K562 (cell line): ENCODE measurements around the gene OLFML2B. TPM values are rescaled to one million over a fixed set of nuclear protein-coding genes. Genes with fewer than 3 reads are reported as not detected.
A peak's percentile ranks its signal among the peaks of the same experiment; 100 is the strongest.
"Not testable (repeated sequence)": the region's sequence is repeated elsewhere in the genome, so short reads cannot be mapped to it uniquely, and the experiment has no call there.

ENCODE experiments used
- ATAC-seq: fragments of 200-7000 bp; cut with Tn5 transposase; 3 replicates; pipeline ENCODE4 v1.9.1; 2020; ENCODE audit warnings: moderate library complexity
- BruUV-seq: library from RNA; stranded (reverse); fragments of 400-500 nt; replicated peaks from 2 replicates; lab custom pipeline; 2021; lab: Mats Ljungman, UMichigan
- CTCF ChIA-PET: fragments of 300-600 bp; formaldehyde crosslinking; extraction: SDS; loops from one replicate; lab custom pipeline; 2021; ENCODE audit warnings: low intra/inter-chr PET ratio; lab: Yijun Ruan, JAX
- POLR2A ChIA-PET: fragments of 300-600, 350-650 bp; sonication (Branson Sonifier 250); formaldehyde crosslinking; extraction: SDS; loops from one replicate; lab custom pipeline; 2021; ENCODE audit warnings: antibody characterized with exemption, inconsistent platforms; lab: Yijun Ruan, JAX
- DNase-seq, 4 experiments: peaks; one replicate each; pipeline versions ENCODE4 v3.0.0 to v3.0.0-alpha.2; 2011 to 2018; ENCODE audit warnings: low spot score in 3 of 4, mixed read lengths in 3 of 4; ENCODE audit errors: extremely low read depth in 1 of 4
- FAIRE-seq: peaks from 2 replicates; lab custom pipeline; 2011; peaks lifted over from hg19 to GRCh38; lab: Jason Lieb, UNC
- H2AFZ ChIP-seq: 2 replicates; pipeline ENCODE4 v1.6.0; 2011; ENCODE audit warnings: low read depth, low read length, control low read depth, inconsistent platforms
- H3K27ac ChIP-seq: fragments of 200-600 bp; 3 replicates; pipeline ENCODE4 v1.8.0; 2011; ENCODE audit warnings: low read depth, mild to moderate bottlenecking, control low read depth, inconsistent platforms, low read length, moderate library complexity, mixed read lengths; ENCODE audit errors: extremely low read depth
- H3K27me3 ChIP-seq, 2 experiments: fragments of 300-600 bp in 1 of 2; 2 replicates in 1 of 2; 3 replicates in 1 of 2; pipeline versions ENCODE4 v1.6.0 to v1.8.0; 2011; ENCODE audit warnings: inconsistent platforms in 2 of 2, low read length in 2 of 2, mild to moderate bottlenecking in 1 of 2, mixed read lengths in 1 of 2, moderate library complexity in 1 of 2; ENCODE audit not compliant: control insufficient read depth in 2 of 2, insufficient read depth in 2 of 2
- H3K36me3 ChIP-seq: fragments of 300-600 bp; 3 replicates; pipeline ENCODE4 v1.8.0; 2011; ENCODE audit warnings: mild to moderate bottlenecking, low read length, inconsistent platforms; ENCODE audit not compliant: control insufficient read depth, insufficient read depth
- H3K4me1 ChIP-seq, 2 experiments: fragments of 200-600 bp in 1 of 2; replicated peaks in 1 of 2; 2 replicates in 1 of 2; 3 replicates in 1 of 2; pipeline versions ENCODE4 v1.5.1 to v1.8.0; 2011; ENCODE audit warnings: inconsistent platforms in 2 of 2, low read length in 2 of 2, mild to moderate bottlenecking in 1 of 2, mixed read lengths in 1 of 2, moderate library complexity in 1 of 2; ENCODE audit not compliant: control insufficient read depth in 2 of 2, insufficient read depth in 2 of 2
- H3K4me2 ChIP-seq: 2 replicates; pipeline ENCODE4 v1.6.1; 2011; ENCODE audit warnings: low read length, control low read depth, inconsistent platforms, mixed read lengths; ENCODE audit not compliant: insufficient read depth
- H3K4me3 ChIP-seq: fragments of 200-600 bp; sonication (generic), shearing (Covaris generic); 2 replicates; pipeline ENCODE4 v1.5.1; 2016; ENCODE audit warnings: control low read depth, inconsistent platforms
- H3K79me2 ChIP-seq: fragments of 200-600 bp; 3 replicates; pipeline ENCODE4 v1.8.0; 2011; ENCODE audit warnings: low read length, inconsistent platforms; ENCODE audit not compliant: control insufficient read depth, insufficient read depth
- H3K9ac ChIP-seq, 2 experiments: 2 replicates each; pipeline versions ENCODE4 v1.6.0 to v1.6.1; 2011; ENCODE audit warnings: low read depth in 2 of 2, low read length in 2 of 2, control low read depth in 1 of 2, inconsistent platforms in 1 of 2, mild to moderate bottlenecking in 1 of 2, mixed read lengths in 1 of 2; ENCODE audit not compliant: insufficient read depth in 1 of 2
- H3K9me1 ChIP-seq: one replicate; pipeline ENCODE4 v1.6.0; 2011; ENCODE audit warnings: inconsistent platforms, mild to moderate bottlenecking, low read length, moderate library complexity; ENCODE audit not compliant: control insufficient read depth, insufficient read depth
- H3K9me3 ChIP-seq: replicated peaks from 2 replicates; pipeline ENCODE4 v1.5.1; 2011; ENCODE audit warnings: low read depth, low read length, inconsistent platforms; ENCODE audit not compliant: control insufficient read depth, insufficient read depth
- H4K20me1 ChIP-seq: replicated peaks from 2 replicates; pipeline ENCODE4 v1.6.1; 2011; ENCODE audit warnings: low read length, inconsistent platforms, mixed read lengths; ENCODE audit not compliant: control insufficient read depth, insufficient read depth
- FOSL1 ChIP-seq: fragments of 200-800 bp; sonication (Bioruptor generic); conservative IDR thresholded peaks from 2 replicates; pipeline ENCODE4 v1.6.1; 2016; ENCODE audit warnings: missing genetic modification characterization, missing compliant biosample characterization
- ZNF146 ChIP-seq: IDR thresholded peaks from one replicate; pipeline ENCODE4 v1.6.1; 2018; ENCODE audit warnings: missing compliant biosample characterization; ENCODE audit not compliant: unreplicated experiment
- ZNF398 ChIP-seq: fragments of 250-450 bp; sonication (Bioruptor Pico); IDR thresholded peaks from 2 replicates; pipeline ENCODE4 v1.8.0; 2021; ENCODE audit warnings: moderate library complexity, mild to moderate bottlenecking, inconsistent platforms
- WGBS: fragments of 100-300 bp; shearing (Covaris generic); methylation state at CpG from one replicate; pipeline ENCODE4 v1.1.6; 2016; ENCODE audit warnings: low coverage, mixed read lengths; ENCODE audit not compliant: insufficient coverage; ENCODE audit errors: missing lambda C conversion rate; 5-methylcytosine and 5-hydroxymethylcytosine counted together
- in situ Hi-C: fragments of 300-500 bp; cut with MboI; formaldehyde crosslinking; loops from 4 replicates; pipeline ENCODE4 v1.15.0; 2018; ENCODE audit warnings: inconsistent platforms, mixed read lengths
- intact Hi-C: fragments of 100-400 bp; cut with micrococcal nuclease; formaldehyde crosslinking; loops from 2 replicates; pipeline ENCODE4 v1.14.2; 2022
- polyA plus RNA-seq, 8 experiments: library from polyadenylated mRNA; depleted of rRNA in 4 of 8; stranded (reverse) in 5 of 8; unstranded in 3 of 8; fragments of >200 nt; fragmentation: Nextera tagmentation in 2 of 8; fragmentation: Illumina TruSeq in 1 of 8; extraction: Ambion mirVana in 2 of 8; extraction: Trizol in 1 of 8; gene quantifications; 2 replicates each; pipeline versions ENCODE4 v1.2.1 to v1.2.3, GENCODE V29; 2011 to 2014; ENCODE audit warnings: inconsistent platforms in 1 of 8, missing spikeins in 1 of 8
- total RNA-seq, 7 experiments: library from RNA; depleted of rRNA in 6 of 7; stranded (reverse); fragments of >200 nt in 6 of 7; fragmentation: Illumina TruSeq in 2 of 7; extraction: Trizol in 2 of 7; gene quantifications; 2 replicates each; pipeline versions ENCODE4 v1.2.1 to v1.2.3, GENCODE V29; 2011 to 2021; ENCODE audit warnings: low replicate concordance in 1 of 7

OLFML2B gene
- total and polyA plus RNA-seq, 9 of the 15 experiments (the other 6 are each of a cell fraction or from before 2014, with no cell fraction given), result not detected

GRCh38 chr1:162055062-162055461, 31.4 kb upstream of the OLFML2B start:
- Histone ChIP-seq H4K20me1 (no peaks in the 10 kb centered on the region), H3K9me3 (no peaks in the 10 kb centered on the region), H3K4me3 (no peak overlapping the region), H3K36me3 (no peaks in the 10 kb centered on the region), H2AFZ (no peak overlapping the region), H3K27me3 (0 out of 5 replicates have a peak, but pooled peaks cover 0 to under 1% of the 10 kb centered on the region in 2 experiments), H3K9ac (no peak overlapping the region), H3K4me1 (no peaks in the 10 kb centered on the region), H3K27ac (no peak overlapping the region), H3K79me2 (no peaks in the 10 kb centered on the region), H3K4me2 (no peak overlapping the region), H3K9me1 (no peaks in the 10 kb centered on the region)
- POLR2A ChIA-PET, result no interaction called here
- no peak for FAIRE-seq
- TF ChIP-seq ZNF398 (CRISPR knock-in tag), result no peak
- TF ChIP-seq FOSL1 (tag), result peak; percentile 79
- DNase-seq, result no peak
- ATAC-seq, result no peak
- in situ Hi-C loops, result no loop called here
- 0% methylated on average over 3 of the region's 3 CpGs for WGBS
- BruUV-seq, result no TSS peak
- CTCF ChIA-PET, result interaction anchor here (0.7 kb wide), 1 partner anchor 1563 kb away, joined by 3 read pairs; no protein-coding TSS in a partner anchor
- intact Hi-C loops, result loop anchor here (5.0 to 10.0 kb wide), 3 partner anchors 317 to 1120 kb away; partner anchors contain the start of gene UHMK1

- TF ChIP-seq ZNF146 (CRISPR knock-in tag), result peak; percentile 6
- TF ChIP-seq, all 486 proteins: peak for 1; not testable (repeated sequence) for 485
- ATAC-seq, H3K27me3 ChIP-seq, H3K9me1 ChIP-seq, H4K20me1 ChIP-seq, FAIRE-seq, H3K4me3 ChIP-seq, H3K36me3 ChIP-seq, CTCF ChIA-PET, H3K27ac ChIP-seq, POLR2A ChIA-PET, H3K4me1 ChIP-seq, H2AFZ ChIP-seq, H3K79me2 ChIP-seq, in situ Hi-C loops, DNase-seq, BruUV-seq, H3K9me3 ChIP-seq, H3K9ac ChIP-seq, H3K4me2 ChIP-seq: not testable (repeated sequence)
- intact Hi-C loops, result loop anchor here (5.0 to 10.0 kb wide), 3 partner anchors 441 to 1121 kb away; partner anchors contain the start of gene UHMK1
- 24% methylated on average over 3 of the region's 3 CpGs for WGBS
These were observed 30.3 kb upstream of the OLFML2B start for GRCh38 chr1:162053949-162054348.
